Keratinocyte (primary cell): ENCODE data around the gene KMT2C. TPM values are rescaled to one million over a fixed set of nuclear protein-coding genes. Genes with fewer than 3 reads are reported as not detected.
"Not testable (repeated sequence)": the region's sequence is repeated elsewhere in the genome, so short reads cannot be mapped to it uniquely, and the experiment has no call there.

Experiments used
- DNase-seq: peaks from one replicate; pipeline ENCODE4 v3.0.0-alpha.2; 2011; ENCODE audit warnings: low read depth, missing footprints, low spot score
- FAIRE-seq: peaks from 2 replicates; lab custom pipeline; 2011; peaks lifted over from hg19 to GRCh38; lab: Jason Lieb, UNC
- H2AFZ ChIP-seq: 2 replicates; pipeline ENCODE4 v1.6.0; 2012; ENCODE audit warnings: low read length, control low read depth, inconsistent platforms; ENCODE audit not compliant: control insufficient read depth
- H3K27ac ChIP-seq: 2 replicates; pipeline ENCODE4 v1.5.1; 2011; ENCODE audit warnings: low read length; ENCODE audit not compliant: control insufficient read depth, insufficient read depth
- H3K27me3 ChIP-seq: 3 replicates; pipeline ENCODE4 v1.6.0; 2011; ENCODE audit warnings: low read length; ENCODE audit not compliant: control insufficient read depth, insufficient read depth; ENCODE audit errors: extremely low read depth
- H3K36me3 ChIP-seq, 2 experiments: 2 replicates in 1 of 2; 3 replicates in 1 of 2; pipeline ENCODE4 v1.5.1; 2011; ENCODE audit warnings: low read length in 2 of 2, mild to moderate bottlenecking in 1 of 2; ENCODE audit not compliant: control insufficient read depth in 2 of 2, insufficient read depth in 2 of 2; ENCODE audit errors: extremely low read depth in 1 of 2
- H3K4me1 ChIP-seq: 3 replicates; pipeline ENCODE4 v1.5.1; 2011; ENCODE audit warnings: low read length; ENCODE audit not compliant: control insufficient read depth, insufficient read depth; ENCODE audit errors: extremely low read depth
- H3K4me2 ChIP-seq: 3 replicates; pipeline ENCODE4 v1.6.0; 2011; ENCODE audit warnings: low read depth, low read length; ENCODE audit not compliant: control insufficient read depth, insufficient read depth; ENCODE audit errors: extremely low read depth
- H3K4me3 ChIP-seq, 3 experiments: fragments of 200-600 bp in 1 of 3; sonication (generic) in 1 of 3; 2 replicates in 2 of 3; 3 replicates in 1 of 3; pipeline ENCODE4 v1.5.1; 2011 to 2016; ENCODE audit warnings: low read length in 3 of 3, mild to moderate bottlenecking in 3 of 3, control low read depth in 2 of 3, inconsistent platforms in 1 of 3, low read depth in 1 of 3, mixed read lengths in 1 of 3, mixed run types in 1 of 3, moderate library complexity in 1 of 3; ENCODE audit not compliant: control insufficient read depth in 2 of 3, insufficient read depth in 2 of 3; ENCODE audit errors: extremely low read depth in 1 of 3
- H3K79me2 ChIP-seq: 2 replicates; pipeline ENCODE4 v1.6.0; 2012; ENCODE audit warnings: low read length; ENCODE audit not compliant: control insufficient read depth, insufficient read depth
- H3K9ac ChIP-seq: 3 replicates; pipeline ENCODE4 v1.6.0; 2011; ENCODE audit warnings: low read length; ENCODE audit not compliant: control insufficient read depth, insufficient read depth; ENCODE audit errors: extremely low read depth
- H3K9me1 ChIP-seq: 3 replicates; pipeline ENCODE4 v1.6.0; 2011; ENCODE audit warnings: low read length; ENCODE audit not compliant: control insufficient read depth, insufficient read depth; ENCODE audit errors: extremely low read depth
- H3K9me3 ChIP-seq: 2 replicates; pipeline ENCODE4 v1.5.1; 2012; ENCODE audit warnings: low read depth, low read length; ENCODE audit not compliant: control insufficient read depth
- H4K20me1 ChIP-seq: 3 replicates; pipeline ENCODE4 v1.6.0; 2011; ENCODE audit warnings: low read length; ENCODE audit not compliant: control insufficient read depth, insufficient read depth; ENCODE audit errors: extremely low read depth
- CTCF ChIP-seq, 3 experiments: IDR thresholded peaks in 1 of 3; conservative IDR thresholded peaks in 1 of 3; optimal IDR thresholded peaks in 1 of 3; 2 replicates in 2 of 3; 3 replicates in 1 of 3; pipeline versions ENCODE3 to v1.5.1; 2011; ENCODE audit warnings: low read length in 3 of 3, mild to moderate bottlenecking in 3 of 3, moderate library complexity in 2 of 3, control low read depth in 1 of 3, inconsistent platforms in 1 of 3; ENCODE audit not compliant: insufficient read depth in 2 of 3; ENCODE audit errors: extremely low read depth in 1 of 3
- EZH2 ChIP-seq: IDR thresholded peaks from one replicate; pipeline ENCODE4 v1.6.1; 2012; ENCODE audit warnings: inconsistent platforms, mild to moderate bottlenecking, low read length, moderate library complexity
- dilution Hi-C: fragments of 300-500 bp; cut with MboI; formaldehyde crosslinking; loops from one replicate; pipeline ENCODE4 v1.7.0; 2020; ENCODE audit warnings: low sequenced_read_pairs; ENCODE audit not compliant: extremely low pct_ligation_motif_present
- polyA plus RNA-seq, 5 experiments: library from polyadenylated mRNA; depleted of rRNA in 3 of 5; stranded (reverse) in 3 of 5; stranded (forward) in 1 of 5; unstranded in 1 of 5; fragments of >200 nt; gene quantifications; 1 replicate in 1 of 5; 2 replicates in 3 of 5; 3 replicates in 1 of 5; pipeline versions ENCODE4 v1.2.1 to v1.2.3, GENCODE V29; 2011 to 2012; ENCODE audit warnings: missing spikeins in 2 of 5, low read depth in 1 of 5, low replicate concordance in 1 of 5

Gene KMT2C
- polyA plus RNA-seq, 1 donor (not counting 4 experiments of a cell fraction or from before 2014, with no cell fraction given): 8.5 TPM

DNA sequence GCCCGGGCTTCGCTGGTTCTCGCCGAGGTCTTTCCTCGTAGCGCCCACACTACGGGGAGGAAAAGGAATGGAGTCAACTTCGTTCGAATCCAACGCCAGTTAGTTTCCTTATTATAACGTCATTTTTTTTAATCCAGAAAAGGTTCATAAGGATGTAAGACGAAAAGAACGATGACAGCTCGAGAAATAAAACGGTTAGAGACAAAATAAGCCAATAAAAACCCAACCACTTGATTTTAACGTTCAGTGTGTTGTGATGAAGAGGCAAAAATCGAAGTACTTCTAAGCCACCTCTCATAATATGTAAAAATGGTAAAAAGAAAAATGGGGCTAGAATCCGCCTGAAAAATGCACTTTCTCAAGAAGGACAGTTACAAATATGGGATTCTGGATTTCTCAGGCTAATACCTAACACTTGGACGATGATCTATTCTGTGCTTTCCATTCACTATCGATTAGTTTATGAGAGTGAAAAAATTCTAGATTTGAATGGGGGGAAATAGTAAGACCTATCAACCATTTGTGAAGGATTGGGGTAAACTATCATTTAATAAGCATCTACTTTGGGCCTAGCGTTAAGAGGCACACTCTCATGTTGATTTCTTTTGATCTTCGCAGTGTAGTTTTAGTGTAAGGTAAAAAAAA lies 1.2 kb upstream of the KMT2C start:
- Histone ChIP-seq H3K4me3 (peak overlapping the region; percentile 42 to 73 (median 65)), H3K4me2 (peak overlapping the region; percentile 79), H3K79me2 (peaks cover 25% of the 10 kb centered on the region), H3K27ac (peak overlapping the region; percentile 72), H3K9ac (peak overlapping the region; percentile 81), H2AFZ (peak overlapping the region; percentile 84)
- dilution Hi-C loops, H3K9me3 ChIP-seq, FAIRE-seq, H3K27me3 ChIP-seq, H3K9me1 ChIP-seq, H3K4me1 ChIP-seq, DNase-seq, H4K20me1 ChIP-seq, H3K36me3 ChIP-seq: not testable (repeated sequence)

DNA sequence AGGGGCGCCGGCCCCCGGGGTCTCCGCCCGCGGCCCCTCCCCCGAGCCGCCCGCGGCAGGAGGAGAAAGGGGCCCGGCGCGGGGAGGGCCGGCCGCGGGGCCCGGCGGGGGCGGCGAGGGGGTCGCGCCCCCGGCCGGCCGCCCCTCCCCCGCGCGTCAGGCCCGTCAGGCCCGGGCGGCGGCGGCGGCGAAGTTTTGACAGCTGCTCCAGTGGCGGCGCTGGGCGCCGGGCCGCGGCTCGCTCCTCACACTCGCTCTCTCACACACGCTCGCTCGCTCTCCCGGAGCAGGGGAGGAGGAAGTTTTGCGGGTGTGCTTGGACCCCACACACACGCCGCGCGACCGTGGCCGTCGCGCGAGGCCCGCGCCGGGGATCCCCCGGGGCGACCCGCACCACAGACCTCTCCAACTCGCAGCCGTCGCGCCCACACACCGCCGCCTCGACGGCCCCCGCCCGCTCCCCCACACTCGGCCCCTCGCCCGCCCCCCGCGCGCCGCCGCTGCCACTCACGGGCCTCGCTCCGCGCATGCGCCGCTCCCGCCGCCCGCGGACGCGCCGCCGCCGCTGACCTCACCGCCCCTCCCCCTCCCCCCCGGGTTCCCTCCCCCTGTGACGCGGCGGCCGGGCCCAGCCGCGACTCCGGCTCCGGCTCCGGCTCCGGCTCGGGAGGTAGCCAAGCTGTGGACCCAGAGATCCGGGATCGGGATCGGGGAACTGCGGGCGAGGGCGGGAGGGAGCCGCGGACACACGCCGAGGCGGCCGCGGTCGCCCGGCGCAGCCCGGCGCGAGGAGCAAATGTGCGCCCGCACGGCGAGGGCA lies 518 bp upstream of the KMT2C start:
- Histone ChIP-seq H3K36me3 (no peaks in the 10 kb centered on the region), H3K27me3 (no peaks in the 10 kb centered on the region), H3K79me2 (peaks cover 33% of the 10 kb centered on the region), H4K20me1 (no peaks in the 10 kb centered on the region), H3K9me3 (no peaks in the 10 kb centered on the region), H3K4me1 (no peaks in the 10 kb centered on the region), H3K4me3 (peak overlapping the region; percentile 52 to 73 (median 65)), H3K27ac (peak overlapping the region; percentile 72), H2AFZ (peak overlapping the region; percentile 84), H3K9ac (peak overlapping the region; percentile 81), H3K9me1 (no peaks in the 10 kb centered on the region), H3K4me2 (peak overlapping the region; percentile 79)
- FAIRE-seq (no peak), DNase-seq (no peak)
- dilution Hi-C loops: no loop called here
- TF ChIP-seq CTCF (optimal IDR thresholded peaks at IDR 0.05 in 1 of 3, IDR thresholded peaks at IDR 0.05 in 1 of 3, conservative IDR thresholded peaks at IDR 0.05 in 1 of 3; ENCODE audit: extremely low read depth in 1 of 3, insufficient read depth in 2 of 3, low read length in 3 of 3): no peak
- TF ChIP-seq EZH2: no peak

- DNase-seq, H4K20me1 ChIP-seq, dilution Hi-C loops, H3K9me1 ChIP-seq, H3K27me3 ChIP-seq, H3K36me3 ChIP-seq, H3K4me1 ChIP-seq, FAIRE-seq, H3K9me3 ChIP-seq: not testable (repeated sequence)
- H3K4me2 ChIP-seq: peak overlapping the region; percentile 73
- H3K9ac ChIP-seq: peak overlapping the region; percentile 82
- peak overlapping the region; percentile 74 for H3K27ac ChIP-seq
- peak overlapping the region; percentile 46 to 69 (median 65) for H3K4me3 ChIP-seq
- H2AFZ ChIP-seq: peak overlapping the region; percentile 36
- H3K79me2 ChIP-seq: peaks cover 47% of the 10 kb centered on the region
Observed at GRCh38 chr7:152434511-152435383, 1.1 kb downstream of the KMT2C start.
